ENCODE measurements around the gene RPL31.

The RPL31 gene

DNA sequence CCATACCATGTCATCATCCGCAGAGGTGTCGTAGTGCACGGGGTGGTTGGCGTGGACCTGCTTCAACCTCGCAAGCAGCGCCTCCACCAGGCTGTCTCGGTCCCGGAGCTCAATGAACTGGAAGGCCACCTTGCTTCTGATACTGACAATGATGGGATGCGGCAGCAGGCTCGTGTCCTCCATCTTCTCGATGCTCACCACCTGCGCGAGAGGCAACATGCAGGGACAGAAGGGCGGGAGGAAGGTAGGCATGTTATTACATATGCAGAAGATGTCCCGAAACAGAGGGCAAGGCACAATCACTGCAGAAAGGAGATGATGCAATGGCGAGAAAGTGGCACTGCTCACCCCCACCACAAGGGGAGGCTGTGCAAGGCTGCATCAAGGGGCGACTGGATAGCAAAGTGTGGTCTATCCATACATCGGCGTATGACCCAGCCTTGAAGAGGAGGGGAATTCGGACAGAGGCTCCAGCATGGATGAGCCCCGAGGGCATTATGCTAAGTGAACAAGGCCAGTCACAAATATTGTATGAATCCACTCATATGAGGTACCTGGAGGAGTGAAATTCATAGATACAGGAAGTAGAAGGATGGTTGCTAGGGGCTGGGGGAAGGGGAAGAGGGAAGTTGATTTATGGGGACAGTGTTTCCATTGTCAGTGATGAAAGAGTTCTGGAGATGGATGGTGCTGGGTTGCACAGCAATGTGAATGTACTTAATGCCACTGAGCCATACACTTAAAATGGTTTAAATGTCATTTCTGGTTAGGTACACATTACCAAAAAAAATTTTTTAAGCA lies 36.6 kb downstream of the RPL31 start (continued):
- TF ChIP-seq, protein P1, sequence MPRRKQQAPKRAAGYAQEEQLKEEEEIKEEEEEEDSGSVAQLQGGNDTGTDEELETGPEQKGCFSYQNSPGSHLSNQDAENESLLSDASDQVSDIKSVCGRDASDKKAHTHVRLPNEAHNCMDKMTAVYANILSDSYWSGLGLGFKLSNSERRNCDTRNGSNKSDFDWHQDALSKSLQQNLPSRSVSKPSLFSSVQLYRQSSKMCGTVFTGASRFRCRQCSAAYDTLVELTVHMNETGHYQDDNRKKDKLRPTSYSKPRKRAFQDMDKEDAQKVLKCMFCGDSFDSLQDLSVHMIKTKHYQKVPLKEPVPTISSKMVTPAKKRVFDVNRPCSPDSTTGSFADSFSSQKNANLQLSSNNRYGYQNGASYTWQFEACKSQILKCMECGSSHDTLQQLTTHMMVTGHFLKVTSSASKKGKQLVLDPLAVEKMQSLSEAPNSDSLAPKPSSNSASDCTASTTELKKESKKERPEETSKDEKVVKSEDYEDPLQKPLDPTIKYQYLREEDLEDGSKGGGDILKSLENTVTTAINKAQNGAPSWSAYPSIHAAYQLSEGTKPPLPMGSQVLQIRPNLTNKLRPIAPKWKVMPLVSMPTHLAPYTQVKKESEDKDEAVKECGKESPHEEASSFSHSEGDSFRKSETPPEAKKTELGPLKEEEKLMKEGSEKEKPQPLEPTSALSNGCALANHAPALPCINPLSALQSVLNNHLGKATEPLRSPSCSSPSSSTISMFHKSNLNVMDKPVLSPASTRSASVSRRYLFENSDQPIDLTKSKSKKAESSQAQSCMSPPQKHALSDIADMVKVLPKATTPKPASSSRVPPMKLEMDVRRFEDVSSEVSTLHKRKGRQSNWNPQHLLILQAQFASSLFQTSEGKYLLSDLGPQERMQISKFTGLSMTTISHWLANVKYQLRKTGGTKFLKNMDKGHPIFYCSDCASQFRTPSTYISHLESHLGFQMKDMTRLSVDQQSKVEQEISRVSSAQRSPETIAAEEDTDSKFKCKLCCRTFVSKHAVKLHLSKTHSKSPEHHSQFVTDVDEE (CRISPR knock-in tag; IDR thresholded peaks at IDR 0.05), result no peak
- no peak for TF ChIP-seq ZFP30 (CRISPR knock-in tag; IDR thresholded peaks at IDR 0.05)
- TF ChIP-seq ZNF8 (CRISPR knock-in tag; IDR thresholded peaks at IDR 0.05), result no peak
- TF ChIP-seq SNAI2 (CRISPR knock-in tag; IDR thresholded peaks at IDR 0.05), result no peak
- no peak for TF ChIP-seq PPARA (CRISPR knock-in tag; IDR thresholded peaks at IDR 0.05; ENCODE audit: borderline replicate concordance)

DNA sequence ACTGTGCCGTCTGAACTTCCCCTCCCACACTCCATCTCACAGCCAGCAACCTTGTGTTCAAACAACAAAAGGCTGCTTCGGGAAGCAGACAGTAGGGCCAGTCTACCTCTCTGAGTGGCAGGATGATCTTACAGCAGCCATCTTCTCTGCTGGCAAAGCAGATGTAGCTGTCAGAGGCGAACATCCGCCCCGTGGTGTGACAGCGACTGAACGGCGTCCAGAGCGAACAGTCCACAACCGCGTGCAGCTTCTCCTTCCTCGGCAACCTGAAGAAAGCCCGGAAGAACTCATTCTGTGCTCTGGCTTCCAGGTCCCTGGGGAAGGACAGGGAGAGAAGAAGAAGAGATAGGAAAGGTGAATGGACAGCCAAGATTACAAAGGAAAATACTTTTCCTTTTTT lies 38.0 kb downstream of the RPL31 start:
- TF ChIP-seq, protein P2, sequence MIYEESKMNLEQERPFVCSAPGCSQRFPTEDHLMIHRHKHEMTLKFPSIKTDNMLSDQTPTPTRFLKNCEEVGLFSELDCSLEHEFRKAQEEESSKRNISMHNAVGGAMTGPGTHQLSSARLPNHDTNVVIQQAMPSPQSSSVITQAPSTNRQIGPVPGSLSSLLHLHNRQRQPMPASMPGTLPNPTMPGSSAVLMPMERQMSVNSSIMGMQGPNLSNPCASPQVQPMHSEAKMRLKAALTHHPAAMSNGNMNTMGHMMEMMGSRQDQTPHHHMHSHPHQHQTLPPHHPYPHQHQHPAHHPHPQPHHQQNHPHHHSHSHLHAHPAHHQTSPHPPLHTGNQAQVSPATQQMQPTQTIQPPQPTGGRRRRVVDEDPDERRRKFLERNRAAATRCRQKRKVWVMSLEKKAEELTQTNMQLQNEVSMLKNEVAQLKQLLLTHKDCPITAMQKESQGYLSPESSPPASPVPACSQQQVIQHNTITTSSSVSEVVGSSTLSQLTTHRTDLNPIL (CRISPR knock-in tag; IDR thresholded peaks at IDR 0.05; ENCODE audit: low read depth), result no peak
- no peak for ATAC-seq

DNA sequence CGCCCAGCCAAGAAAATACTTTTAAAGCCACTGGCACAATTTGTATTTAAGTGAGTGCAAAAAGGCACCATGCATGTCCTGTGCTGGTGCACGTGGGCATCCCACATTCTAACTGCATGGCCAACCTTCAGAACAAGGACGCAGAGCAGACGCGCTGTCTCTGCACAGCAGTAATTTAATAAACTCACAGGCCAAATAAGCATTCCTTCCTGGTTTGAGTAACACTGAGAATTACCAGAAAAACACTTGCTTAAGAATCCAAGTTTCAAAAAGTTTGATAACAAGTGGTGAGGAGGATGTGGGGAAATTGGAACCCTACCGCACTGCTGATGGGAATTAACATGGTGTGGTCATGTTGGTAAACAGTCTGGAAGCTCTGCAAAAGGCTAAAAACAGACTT lies 38.7 kb downstream of the RPL31 start:
- ATAC-seq, result peak; percentile 80
- no peak for TF ChIP-seq GLIS3 (CRISPR knock-in tag; IDR thresholded peaks at IDR 0.05)
- TF ChIP-seq TCF4 (CRISPR knock-in tag; IDR thresholded peaks at IDR 0.05; ENCODE audit: borderline replicate concordance), result peak; percentile 55
- TF ChIP-seq, protein P3, sequence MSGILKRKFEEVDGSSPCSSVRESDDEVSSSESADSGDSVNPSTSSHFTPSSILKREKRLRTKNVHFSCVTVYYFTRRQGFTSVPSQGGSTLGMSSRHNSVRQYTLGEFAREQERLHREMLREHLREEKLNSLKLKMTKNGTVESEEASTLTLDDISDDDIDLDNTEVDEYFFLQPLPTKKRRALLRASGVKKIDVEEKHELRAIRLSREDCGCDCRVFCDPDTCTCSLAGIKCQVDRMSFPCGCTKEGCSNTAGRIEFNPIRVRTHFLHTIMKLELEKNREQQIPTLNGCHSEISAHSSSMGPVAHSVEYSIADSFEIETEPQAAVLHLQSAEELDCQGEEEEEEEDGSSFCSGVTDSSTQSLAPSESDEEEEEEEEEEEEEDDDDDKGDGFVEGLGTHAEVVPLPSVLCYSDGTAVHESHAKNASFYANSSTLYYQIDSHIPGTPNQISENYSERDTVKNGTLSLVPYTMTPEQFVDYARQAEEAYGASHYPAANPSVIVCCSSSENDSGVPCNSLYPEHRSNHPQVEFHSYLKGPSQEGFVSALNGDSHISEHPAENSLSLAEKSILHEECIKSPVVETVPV (CRISPR knock-in tag; IDR thresholded peaks at IDR 0.05), result no peak
- TF ChIP-seq, protein P2 (CRISPR knock-in tag; IDR thresholded peaks at IDR 0.05; ENCODE audit: low read depth), result no peak
- no peak for TF ChIP-seq RARB (CRISPR knock-in tag; IDR thresholded peaks at IDR 0.05)
- TF ChIP-seq ZNF70 (CRISPR knock-in tag; IDR thresholded peaks at IDR 0.05), result no peak
- no peak for TF ChIP-seq TOX (CRISPR knock-in tag; IDR thresholded peaks at IDR 0.05; ENCODE audit: borderline replicate concordance)
- peak; percentile 37; the same call in 1 of the 2 replicates for TF ChIP-seq SNAI2 (CRISPR knock-in tag; IDR thresholded peaks at IDR 0.05)
- TF ChIP-seq ISL1 (CRISPR knock-in tag; IDR thresholded peaks at IDR 0.05), result peak; percentile 38; the same call in 1 of the 2 replicates
- peak; percentile 40; the same call in 1 of the 2 replicates for TF ChIP-seq ARNTL (CRISPR knock-in tag; IDR thresholded peaks at IDR 0.05; ENCODE audit: borderline replicate concordance, low read depth)
- TF ChIP-seq ZNF8 (CRISPR knock-in tag; IDR thresholded peaks at IDR 0.05), result no peak
- TF ChIP-seq ESRRG (CRISPR knock-in tag; IDR thresholded peaks at IDR 0.05), result no peak

- TF ChIP-seq ZNF8 (CRISPR knock-in tag; IDR thresholded peaks at IDR 0.05), result no peak
- TF ChIP-seq ZC3H10 (CRISPR knock-in tag; IDR thresholded peaks at IDR 0.05), result no peak
- TF ChIP-seq BACH2 (CRISPR knock-in tag; IDR thresholded peaks at IDR 0.05; ENCODE audit: borderline replicate concordance), result no peak
- no peak for TF ChIP-seq TCF4 (CRISPR knock-in tag; IDR thresholded peaks at IDR 0.05; ENCODE audit: borderline replicate concordance)
- no peak for TF ChIP-seq CSDC2 (CRISPR knock-in tag; IDR thresholded peaks at IDR 0.05)
- no peak for TF ChIP-seq GLIS3 (CRISPR knock-in tag; IDR thresholded peaks at IDR 0.05)
- TF ChIP-seq ZNF70 (CRISPR knock-in tag; IDR thresholded peaks at IDR 0.05), result no peak
- ATAC-seq, result peak; percentile 35; the same call in 1 of the 3 replicates
These were observed 39.3 kb downstream of the RPL31 start for GRCh38 chr2:101041413-101041812.

DNA sequence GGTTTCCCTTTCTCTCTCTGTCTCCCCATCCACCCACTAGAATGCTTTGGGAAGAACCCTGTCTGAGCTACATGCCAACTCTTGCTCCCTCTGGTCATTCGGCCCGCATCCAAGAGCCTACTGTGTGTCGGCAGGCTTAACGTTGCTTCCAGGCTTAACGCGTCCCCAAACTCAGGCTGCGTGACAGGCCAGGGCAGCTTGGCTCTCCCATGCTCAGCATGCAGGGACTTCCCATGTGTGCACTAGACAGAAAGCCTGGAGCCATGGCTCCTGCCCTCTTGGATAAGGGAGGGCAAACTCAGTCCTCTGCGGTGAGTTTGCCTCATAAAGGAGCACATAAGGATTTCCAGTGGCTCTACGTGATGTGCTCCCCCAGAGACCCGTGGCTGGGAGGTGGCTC lies 43.2 kb downstream of the RPL31 start:
- no peak for TF ChIP-seq ZFP3 (CRISPR knock-in tag; IDR thresholded peaks at IDR 0.05)
- TF ChIP-seq ZNF8 (CRISPR knock-in tag; IDR thresholded peaks at IDR 0.05), result no peak

More for the DNA sequence above, 43.2 kb downstream of the RPL31 start:
- ATAC-seq, result no peak

All from SK-N-SH treated with all-trans-retinoic acid at 6 μM for 48 hours (cell line).